Mammary epithelial cell (primary cell): ENCODE results near the gene CIAO3.

Source experiments
- EZH2 ChIP-seq: IDR thresholded peaks from 2 replicates; pipeline ENCODE4 v1.6.1; 2012; ENCODE audit warnings: low read length, inconsistent platforms, borderline replicate concordance
- TF ChIP-seq, protein P1 (sequence below), 2 donors: IDR thresholded peaks in 1 of 2; conservative IDR thresholded peaks in 1 of 2; 2 replicates each; pipeline ENCODE4 v1.5.1; 2011 to 2012; ENCODE audit warnings: inconsistent platforms in 2 of 2, low read length in 2 of 2, mild to moderate bottlenecking in 2 of 2, control low read depth in 1 of 2, low read depth in 1 of 2; ENCODE audit not compliant: insufficient read depth in 1 of 2; ENCODE audit errors: extremely low read depth in 1 of 2

DNA sequence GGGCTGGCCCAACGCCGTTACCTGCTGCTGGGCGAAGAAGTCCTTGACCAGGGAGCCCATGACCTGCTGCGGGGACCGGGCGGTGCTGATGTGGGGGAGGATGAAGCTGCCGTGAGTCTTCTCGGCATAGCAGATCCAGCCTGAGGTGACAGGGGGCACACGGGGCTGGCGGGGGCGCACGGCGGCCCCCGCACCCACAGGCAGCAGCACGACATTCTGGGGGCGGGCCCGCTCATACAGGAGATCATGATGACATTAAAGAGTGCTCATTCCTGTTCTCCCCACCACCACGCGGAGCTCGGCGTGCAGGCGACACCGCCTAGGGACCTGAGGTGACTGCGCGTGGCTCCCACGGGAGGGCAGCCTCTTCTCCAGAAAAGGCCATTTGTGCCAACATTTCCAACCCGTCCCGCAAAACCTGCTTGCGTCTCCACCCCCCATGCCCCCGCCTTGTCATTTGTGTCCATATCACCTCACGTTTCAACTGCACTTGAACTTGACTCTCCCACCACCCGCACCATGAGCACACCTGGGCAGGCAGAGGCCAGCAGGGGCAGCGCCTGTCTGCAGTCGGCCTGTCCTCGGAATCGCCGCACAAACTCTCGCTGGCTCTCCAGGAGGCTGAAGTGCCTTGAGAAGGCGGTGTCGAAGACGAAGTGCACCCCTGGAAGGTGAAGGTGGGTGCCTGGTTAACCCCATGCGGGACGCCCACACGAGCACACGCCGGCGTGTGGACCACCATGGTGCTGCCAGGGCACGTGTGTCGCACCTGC is 6.4 kb downstream of the CIAO3 start:
- TF ChIP-seq, protein P1, sequence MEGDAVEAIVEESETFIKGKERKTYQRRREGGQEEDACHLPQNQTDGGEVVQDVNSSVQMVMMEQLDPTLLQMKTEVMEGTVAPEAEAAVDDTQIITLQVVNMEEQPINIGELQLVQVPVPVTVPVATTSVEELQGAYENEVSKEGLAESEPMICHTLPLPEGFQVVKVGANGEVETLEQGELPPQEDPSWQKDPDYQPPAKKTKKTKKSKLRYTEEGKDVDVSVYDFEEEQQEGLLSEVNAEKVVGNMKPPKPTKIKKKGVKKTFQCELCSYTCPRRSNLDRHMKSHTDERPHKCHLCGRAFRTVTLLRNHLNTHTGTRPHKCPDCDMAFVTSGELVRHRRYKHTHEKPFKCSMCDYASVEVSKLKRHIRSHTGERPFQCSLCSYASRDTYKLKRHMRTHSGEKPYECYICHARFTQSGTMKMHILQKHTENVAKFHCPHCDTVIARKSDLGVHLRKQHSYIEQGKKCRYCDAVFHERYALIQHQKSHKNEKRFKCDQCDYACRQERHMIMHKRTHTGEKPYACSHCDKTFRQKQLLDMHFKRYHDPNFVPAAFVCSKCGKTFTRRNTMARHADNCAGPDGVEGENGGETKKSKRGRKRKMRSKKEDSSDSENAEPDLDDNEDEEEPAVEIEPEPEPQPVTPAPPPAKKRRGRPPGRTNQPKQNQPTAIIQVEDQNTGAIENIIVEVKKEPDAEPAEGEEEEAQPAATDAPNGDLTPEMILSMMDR (conservative IDR thresholded peaks at IDR 0.05 in 1 of 2, IDR thresholded peaks at IDR 0.05 in 1 of 2; ENCODE audit: extremely low read depth in 1 of 2, insufficient read depth in 1 of 2, low read depth in 1 of 2, low read length in 2 of 2), result no peak
- no peak for TF ChIP-seq EZH2
